HG03045 (cell line): ENCODE results near the gene DTD1.

Experiments
- ATAC-seq: cut with Tn5 transposase; IDR thresholded peaks from one replicate; pipeline ENCODE4 v1.9.1; 2021; ENCODE audit warnings: mild to moderate bottlenecking, moderate library complexity; ENCODE audit not compliant: unreplicated experiment

The DTD1 gene

DNA sequence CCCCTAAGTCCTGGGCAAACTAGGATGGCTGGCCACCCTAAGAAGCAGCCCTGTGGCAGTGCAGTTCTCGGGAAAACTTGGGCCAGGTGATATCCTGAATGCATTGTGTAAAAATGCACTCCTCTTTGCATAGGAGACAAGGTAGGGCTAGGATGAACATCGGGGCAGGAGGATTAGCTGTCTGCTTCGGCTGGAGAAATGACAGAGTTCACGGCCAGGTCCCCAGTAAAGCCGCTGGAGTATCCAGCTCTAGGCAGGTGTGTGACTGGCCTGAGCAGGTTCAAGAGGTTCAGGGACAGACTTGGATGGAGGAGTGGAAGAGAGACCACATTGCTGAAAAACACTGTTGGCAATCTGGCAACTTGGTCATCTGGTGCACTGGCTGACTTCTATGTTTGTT, 26.4 kb downstream of the DTD1 start:
- no peak for ATAC-seq

DNA sequence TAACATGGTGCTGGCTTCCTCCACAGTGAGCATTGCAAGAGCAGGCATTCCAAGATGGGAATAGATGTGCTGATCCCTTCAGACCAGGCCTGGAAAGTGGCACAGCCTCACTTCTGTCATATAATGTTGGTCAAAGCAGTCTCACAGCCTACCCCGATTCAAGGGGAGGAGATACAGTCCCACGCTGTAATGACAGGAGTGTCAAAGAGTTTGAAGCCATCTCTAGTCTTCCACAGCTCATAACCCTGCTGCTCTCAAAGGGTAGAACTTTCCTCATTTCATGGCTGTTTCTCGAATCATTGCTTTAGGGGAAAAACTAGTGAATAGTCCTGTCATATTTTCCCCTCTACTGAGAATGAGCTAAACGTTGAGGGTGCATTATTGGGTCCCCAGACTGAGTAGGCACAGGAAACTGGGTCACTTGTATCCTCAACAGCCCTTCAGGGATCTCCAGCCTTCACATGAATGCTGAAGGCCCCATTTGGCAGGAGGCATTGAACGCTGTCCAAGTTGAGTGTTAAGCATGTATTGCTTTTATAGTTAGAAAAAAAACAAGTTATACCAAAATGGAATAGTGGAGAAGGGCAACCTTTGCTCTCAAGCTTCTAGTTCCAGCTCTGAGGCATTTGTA, 27.3 kb downstream of the DTD1 start:
- no peak for ATAC-seq

DNA sequence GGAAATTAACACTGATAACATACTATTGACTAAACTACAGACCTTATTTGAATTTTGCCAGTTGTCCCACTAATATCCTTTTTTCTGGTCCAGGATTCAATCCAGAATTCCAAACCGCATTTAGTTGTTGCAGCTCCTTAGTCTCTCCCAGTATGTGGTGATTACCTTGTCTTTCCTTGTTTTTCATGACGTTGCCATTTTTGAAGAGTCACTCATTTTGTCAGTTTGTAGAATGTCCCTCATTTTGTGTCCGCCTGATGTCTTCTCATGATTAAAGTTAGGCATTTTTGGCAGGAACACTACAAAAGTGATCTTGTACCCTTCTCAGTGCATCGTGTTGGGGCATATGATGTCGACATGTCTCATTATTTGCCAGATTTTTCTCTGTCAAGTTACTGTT, 33.1 kb downstream of the DTD1 start:
- no peak for ATAC-seq

DNA sequence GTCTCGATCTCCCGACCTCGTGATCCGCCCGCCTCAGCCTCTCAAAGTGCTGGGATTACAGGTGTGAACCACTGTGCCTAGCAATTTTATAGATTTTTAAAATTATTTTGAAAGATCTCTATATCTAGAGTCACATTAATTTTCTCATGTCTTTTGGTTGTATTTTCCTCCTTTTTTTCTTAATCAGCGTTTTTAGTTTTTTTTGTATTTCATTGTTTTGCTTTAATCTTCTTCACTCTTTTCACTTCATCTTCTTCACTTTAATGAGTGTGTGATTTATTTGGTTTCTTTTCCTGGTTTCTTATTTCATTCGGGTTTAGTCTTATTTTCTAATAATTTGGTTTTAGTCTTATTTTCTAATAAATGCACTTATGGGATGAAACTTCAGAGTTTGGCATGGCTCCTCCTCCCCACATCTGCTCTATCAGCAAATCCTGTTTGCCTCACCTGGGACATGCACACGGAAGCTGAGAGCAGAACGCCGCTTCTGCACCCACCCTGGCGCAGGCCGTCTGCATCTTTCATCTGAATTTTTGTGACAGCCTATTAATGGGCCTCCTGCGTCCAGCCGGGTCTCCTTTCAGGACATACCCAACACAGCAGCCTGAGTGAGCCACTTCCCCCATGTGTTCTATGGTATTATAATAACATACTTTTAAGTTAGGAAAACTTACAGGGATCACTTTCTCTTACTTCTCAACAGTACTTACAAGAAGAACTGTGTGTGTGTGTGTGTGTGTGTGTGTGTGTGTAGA, 35.5 kb downstream of the DTD1 start:
- ATAC-seq: no peak

DNA sequence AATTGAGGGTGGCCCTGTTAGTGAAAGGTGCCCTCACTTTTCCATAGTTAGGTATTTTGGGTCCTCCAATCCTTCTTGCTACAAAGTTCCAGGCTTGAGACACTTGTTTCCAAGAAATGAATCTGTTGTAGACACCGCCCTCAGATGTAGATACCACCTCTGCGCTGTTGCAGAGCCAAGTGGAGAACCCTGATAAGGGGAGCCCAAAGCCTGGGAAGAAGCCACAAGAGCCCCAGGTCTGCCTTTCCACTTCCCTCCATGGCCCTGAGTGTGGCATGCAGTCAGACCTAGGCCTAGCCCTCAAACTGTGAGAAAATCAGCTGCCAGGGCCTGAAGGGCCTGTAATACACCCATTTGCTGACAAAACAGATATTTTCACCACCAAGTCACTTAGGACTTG, 37.1 kb downstream of the DTD1 start:
- ATAC-seq: no peak

DNA sequence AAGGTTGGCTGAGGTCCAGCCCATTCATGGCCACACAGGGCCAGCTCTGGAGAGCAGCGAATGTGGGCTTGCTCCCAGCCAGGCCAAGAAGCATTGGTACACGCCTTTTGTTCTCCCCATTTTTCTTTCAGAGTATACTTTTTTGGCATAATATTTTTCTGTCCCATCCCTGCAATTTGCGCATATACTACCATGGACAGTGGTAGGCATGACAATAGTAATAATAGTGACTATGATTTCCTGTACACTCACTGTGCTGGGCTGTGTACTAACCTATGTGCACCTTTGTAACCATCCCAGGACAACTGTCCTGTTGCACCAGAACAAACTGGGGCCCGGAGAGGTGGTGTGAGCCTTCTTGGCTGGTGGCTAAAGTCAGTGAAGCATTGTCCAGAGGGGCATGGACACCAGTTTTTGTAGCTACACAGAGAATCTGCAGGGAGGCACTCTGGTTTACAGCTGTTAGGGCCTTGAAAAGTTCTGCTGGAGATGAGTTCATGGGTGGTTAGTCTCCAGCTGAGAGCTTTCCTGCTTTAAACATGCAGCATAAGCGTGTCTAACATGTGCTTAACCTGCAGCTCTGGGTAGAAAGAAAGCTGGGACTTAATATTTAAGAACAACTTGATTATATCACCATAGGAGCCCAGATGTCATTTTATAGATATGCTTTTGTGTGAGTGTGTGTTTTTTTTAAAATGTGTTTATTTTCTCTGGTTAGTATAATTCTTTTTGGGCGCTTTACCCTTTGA, 38.2 kb downstream of the DTD1 start:
- no peak for ATAC-seq

DNA sequence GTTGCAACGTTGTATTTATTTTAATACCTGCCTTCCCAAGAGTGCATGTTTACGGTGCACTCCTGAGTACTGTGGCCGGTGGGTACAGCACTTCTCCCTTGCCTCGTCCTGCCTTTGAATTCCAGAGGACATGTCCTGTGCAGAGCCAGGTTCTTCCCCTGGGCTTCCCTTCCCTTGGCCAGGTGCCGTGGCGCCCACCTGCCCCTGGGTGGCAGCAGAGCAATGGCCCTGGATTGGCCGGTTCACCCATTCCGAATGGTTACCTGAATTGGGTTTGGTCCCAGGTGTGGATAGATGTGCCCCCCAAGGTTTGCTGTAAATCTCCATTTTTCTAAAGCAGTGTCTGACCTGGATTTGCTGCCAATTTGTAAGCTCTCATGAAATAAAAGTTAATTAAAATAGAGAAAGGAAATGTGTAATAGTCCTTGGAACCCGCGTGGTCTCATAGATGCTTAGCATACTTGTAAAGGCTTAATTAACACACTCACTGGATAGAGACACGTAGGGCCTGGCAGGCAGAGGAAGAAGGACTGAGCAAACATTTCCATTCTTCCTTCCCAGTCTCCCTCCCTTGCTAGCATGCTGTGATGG, 40.6 kb downstream of the DTD1 start:
- no peak for ATAC-seq

DNA sequence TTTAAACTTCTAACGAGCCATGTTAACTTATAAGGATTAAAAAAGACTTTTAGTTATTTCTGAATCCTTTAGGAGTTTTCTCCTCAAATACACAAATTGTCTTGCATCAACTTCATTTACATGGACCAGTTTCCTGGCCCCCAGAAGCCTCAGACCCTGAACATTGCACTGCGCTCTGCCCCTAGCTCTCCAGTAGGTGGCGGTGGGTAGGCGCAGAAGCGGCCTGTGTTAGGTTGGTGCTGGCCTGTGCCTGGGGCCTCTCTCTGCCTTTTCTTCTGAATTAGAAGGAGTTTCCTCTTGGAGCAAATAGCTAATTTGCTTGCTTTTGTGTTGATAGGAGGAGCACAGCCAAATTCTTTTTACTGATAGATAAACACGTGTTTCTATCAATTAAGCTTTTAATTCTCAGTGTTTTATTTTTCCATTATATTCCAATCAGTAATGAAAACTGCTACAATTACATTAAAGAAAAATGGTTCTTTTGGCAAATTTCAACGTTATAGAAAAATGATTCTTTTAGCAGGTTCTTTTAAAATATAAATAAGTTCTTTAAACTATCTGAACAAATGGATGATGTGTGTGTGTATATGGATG, 44.4 kb downstream of the DTD1 start:
- ATAC-seq: peak; percentile 86

DNA sequence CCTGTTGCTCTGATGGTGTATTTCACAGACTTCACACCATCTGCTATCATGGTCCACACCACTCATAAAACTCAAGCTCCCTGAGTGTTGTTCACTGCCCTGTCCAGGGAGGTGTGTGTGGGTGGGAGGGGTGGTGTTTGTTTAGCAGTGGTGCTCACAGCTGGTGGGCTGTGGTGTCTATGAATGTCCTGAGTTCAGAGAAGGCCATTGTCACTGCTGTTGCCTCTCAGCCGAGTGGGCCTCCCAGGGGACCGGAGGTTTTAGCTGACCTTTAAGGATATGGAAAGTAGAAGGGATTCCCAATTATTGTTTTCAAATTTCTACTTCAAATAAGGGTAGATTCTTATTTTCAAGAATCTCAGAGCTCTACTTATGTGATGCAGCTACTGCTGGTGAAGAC, 45.6 kb downstream of the DTD1 start:
- ATAC-seq: no peak

DNA sequence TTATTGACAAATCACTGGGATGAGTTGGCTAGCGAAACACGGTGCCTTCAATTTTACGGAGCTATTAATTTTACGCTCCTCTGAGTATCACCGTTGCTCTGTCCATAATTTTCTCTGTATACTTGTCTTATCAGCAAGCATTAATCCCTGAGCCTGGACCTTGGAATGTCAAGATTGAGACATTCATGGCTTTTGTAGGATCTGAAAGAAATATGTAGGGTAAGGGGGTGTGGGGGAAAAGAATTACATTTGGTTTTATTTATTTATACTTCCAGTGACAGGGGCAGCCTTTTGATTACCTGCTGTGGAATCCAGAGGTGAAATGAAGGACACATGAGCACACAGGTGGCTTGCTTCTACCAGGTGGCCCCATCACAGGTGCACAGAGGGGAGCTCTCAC, 46.6 kb downstream of the DTD1 start:
- ATAC-seq: no peak

DNA sequence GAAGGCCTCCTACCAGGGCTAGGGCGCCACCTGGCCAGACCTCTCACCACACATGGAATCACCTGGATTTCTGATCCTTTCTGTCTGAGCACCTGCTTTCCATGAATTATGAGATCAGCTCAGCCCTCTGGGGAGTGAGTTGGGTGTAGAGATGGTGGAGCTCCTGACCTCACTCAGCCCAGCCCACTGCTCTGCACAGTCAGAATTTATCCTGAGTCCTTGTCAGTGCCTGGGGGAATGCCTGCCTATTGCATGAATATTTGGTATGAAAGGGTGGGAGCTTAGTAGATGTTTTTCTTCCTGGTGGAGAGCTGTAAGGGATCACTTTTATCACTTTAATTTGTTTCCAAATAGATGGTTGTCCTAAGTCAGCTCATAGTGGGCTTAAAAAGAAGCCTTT, 47.5 kb downstream of the DTD1 start:
- no peak for ATAC-seq

DNA sequence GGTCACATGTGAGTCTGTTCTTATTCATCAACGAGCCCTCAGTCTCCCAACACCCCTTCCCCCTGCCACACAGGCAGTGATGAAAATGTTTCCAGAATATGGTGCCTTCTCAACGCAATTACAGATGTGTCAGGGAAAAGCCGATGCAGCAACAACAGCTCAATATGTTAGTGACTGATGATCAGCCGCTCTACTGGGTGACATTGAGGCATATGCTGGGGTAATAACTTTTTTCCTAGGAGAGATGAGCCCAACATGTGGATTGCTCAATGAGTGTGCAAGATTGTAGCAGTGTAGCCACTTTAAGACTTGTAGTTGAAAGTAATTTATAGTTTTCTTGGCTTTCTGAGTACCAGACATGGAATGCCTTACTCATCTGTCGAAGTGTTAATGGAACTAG, 49.4 kb downstream of the DTD1 start:
- no peak for ATAC-seq

DNA sequence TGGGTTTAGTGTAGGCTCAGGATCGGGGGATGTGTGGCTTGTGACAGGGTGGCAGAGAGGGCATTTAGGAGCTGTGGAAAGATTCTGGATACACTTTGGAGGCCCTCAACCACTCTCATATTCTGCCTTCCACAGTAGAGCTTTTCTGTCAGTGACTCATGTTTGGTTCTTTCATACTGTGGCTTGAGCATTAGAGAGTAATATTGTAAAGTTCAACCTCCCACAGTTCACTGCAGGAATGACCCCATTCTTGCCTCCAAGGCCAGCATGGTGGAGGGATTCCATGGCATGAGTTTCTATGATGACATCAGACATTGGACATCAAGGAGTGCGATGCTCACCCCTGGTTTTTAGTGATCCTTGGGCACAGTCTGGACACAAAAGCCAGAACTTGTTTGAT, 50.9 kb downstream of the DTD1 start:
- ATAC-seq: no peak

DNA sequence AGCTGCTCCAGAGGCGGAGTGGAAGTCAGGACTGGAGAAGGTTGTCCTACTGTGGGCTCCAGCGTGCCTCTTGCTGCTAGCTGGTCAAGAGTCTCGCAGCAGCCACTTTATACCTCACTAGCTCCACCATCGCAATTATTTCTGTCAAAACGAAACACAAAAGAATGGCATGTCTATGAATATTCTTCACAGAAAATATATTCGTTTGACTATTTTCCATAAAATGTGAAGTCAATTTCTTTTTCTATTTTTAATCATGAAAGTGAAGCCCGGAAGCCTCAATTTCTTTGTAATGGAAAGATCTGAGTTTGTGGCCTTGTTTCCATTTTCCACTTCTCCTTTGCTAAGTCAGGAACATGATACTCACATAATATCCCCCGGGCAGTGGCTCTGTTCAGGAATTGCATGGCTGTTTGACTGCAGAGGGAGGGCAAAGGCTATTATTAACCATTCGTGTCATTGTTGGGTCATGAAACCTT, 51.7 kb downstream of the DTD1 start:
- no peak for ATAC-seq

DNA sequence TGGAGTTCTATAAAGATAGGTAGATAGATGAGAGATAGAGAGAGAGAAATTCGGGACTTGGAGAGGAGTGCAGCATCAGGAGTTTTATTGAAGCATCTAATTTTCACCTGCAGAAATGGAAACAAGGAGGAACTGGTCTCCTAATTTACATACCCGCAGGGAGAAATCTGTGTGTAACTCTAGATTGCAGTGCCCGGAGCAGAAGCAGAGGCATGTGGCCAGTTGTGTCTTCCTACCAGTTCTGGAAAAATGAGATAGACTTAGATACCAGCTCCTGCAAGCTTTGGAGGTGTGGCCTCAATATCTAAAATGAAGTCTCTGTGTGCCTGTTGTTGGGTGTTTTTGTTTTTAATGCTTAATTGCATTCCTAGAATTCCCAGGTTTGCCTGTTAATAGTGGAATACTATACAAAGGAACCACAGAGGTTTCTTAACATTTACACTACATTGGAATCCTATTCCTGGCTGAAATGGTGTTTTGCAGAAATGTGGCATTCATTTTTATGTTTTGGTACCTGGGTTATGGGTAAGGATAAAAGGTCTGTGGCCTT, 57.4 kb downstream of the DTD1 start:
- no peak for ATAC-seq

DNA sequence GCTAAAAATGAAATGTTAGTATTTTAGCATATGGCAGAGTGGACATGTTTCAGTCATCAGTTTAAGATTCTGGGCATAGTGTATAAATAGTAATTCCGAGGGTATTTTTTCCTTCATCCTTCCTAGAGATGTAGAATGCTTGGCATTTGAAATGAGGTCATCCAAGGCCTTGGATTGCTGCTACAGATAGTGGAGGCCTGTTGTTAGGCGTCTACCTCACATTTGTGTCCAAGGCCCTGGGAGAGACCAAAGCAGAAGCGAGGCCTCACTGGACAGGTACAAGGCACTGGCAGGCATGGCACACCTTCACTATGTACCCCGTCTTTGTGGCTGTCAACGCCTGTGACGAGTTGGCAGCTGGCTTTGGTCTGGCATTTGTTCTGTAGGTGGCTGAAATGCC, 58.0 kb downstream of the DTD1 start:
- no peak for ATAC-seq

DNA sequence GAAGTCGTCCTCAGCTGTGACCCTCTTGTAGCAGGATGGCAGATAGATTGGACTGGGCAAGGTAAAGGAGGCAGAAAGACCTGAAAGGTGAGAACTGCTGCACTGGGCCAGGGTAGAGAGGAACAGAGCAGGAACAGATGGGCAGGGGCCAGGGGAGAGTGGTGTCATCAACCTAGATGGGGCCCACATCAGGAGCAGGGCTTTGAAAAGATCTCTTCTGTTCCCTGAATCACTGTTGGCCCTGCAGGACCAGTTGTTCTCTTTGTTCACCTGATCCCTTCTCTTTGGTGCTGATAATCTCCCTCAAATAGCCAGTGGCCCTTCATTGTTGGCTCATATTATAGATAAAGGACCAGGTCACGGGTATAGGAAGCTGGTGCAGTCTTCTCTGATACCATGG, 59.9 kb downstream of the DTD1 start:
- no peak for ATAC-seq

DNA sequence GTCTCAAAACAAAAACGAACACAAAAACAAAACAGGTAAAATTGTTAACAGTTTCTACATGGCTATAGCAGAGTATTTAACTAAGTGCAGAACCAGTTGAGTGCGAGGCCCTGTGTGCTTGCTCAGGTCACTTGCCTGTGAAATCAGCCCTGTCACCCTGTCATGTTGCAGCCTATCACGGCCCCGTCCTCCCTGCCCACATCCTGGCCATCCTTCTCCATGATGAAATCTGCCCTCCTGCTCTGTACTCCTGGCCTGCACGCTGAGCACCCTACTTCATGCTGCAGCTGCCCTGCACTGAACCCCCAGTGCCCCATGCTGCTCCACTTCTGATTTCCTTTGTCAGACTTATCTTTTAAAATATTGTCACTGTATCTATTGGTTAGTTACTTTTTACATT, 62.4 kb downstream of the DTD1 start:
- ATAC-seq: no peak

DNA sequence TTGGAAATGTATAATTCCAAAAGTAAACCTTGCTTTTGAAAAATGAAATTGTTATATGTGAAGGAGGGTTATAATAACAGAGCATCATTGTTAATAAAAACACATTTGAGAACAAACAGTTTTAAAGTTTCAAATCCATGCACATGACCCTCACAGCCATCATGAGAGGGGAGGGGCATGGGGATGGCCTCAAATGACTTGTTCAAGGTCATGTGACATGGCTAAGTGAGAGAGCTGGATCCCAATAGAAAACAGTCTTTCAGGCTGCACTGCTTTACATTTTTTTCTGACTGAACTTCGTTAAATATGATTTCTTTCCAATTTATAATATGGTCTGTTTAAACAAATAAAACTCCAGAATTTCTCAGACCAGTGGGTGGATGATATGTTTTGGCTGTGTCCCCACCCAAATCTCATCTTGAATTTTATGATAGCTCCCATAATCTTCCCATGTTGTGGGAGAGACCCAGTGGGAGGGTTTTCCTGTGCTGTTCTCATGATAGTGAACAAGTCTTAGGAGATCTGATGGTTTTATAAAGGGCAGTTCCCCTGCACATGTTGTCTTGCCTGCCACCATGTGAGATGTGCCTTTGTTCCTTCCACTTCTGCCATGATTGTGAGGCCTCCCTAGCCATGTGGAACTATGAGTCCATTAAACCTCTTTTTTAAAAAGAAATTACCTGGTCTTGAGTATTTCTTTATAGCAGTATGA, 66.0 kb downstream of the DTD1 start:
- ATAC-seq: no peak

DNA sequence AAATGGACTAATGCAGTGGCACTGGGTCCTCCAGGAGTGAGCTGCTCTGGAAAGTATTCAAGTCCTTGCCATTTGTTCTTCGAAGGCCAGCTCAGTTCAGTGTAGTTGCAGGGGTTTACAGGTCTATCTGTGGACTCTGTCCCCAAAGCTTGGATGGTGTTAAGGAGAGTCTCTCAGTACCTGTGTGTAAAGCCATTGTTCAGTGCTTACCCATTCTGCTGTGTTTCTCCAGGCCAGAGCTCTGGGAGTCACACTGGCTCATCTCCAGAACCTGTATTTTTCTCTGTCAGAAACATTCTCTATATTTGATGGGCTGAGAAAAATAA, 66.6 kb downstream of the DTD1 start:
- no peak for ATAC-seq

DNA sequence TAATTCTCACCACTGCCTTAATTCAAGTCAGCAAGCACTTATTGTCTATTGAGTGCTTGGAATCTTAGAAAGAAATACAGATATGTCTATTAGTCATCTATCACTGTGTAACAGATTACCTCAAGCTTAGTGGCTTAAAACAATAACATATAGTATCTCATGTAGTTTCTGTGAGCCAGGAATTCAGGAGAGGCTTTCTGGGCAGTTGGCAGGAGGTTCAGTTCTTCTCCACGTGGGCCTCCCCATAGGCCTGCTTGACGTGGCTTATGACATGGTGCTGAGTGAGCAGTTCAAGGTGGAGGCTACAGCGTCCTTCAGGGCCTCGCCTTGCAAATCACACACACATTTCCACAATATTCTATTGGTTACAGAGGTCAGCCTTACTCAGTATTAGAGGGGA, 69.7 kb downstream of the DTD1 start:
- ATAC-seq: no peak
